Thoracic aorta (tissue), 2 donors: ENCODE measurements around the gene SPATA18. TPM values are rescaled to one million over a fixed set of nuclear protein-coding genes. Genes with fewer than 3 reads are reported as not detected.
A peak's percentile ranks its signal among the peaks of the same experiment; 100 is the strongest.

Experiments used
- ATAC-seq: fragments of 150-250 bp; one replicate; pipeline ENCODE4 v1.8.0; 2017; ENCODE audit warnings: low read depth; ENCODE audit not compliant: insufficient number of reproducible peaks, low FRiP score
- DNase-seq: peaks from one replicate; pipeline ENCODE4 v3.0.0-alpha.2; 2020; ENCODE audit warnings: low spot score
- H3K27ac ChIP-seq, 2 donors: fragments of 200-600 bp; sonication (generic); 1 replicate in 1 of 2; 2 replicates in 1 of 2; pipeline ENCODE4 v1.5.1; 2016; ENCODE audit warnings: mild to moderate bottlenecking in 2 of 2, moderate library complexity in 2 of 2
- H3K27me3 ChIP-seq: fragments of 200-600 bp; sonication (generic); replicated peaks from 2 replicates; pipeline ENCODE4 v1.6.0; 2016; ENCODE audit warnings: mild to moderate bottlenecking; ENCODE audit not compliant: insufficient read depth
- H3K36me3 ChIP-seq: fragments of 200-600 bp; sonication (generic); one replicate; pipeline ENCODE4 v1.5.1; 2016
- H3K4me1 ChIP-seq, 2 donors: fragments of 200-600 bp; sonication (generic); 1 replicate in 1 of 2; 2 replicates in 1 of 2; pipeline versions ENCODE4 v1.5.1 to v1.6.0; 2016; ENCODE audit warnings: low read depth in 2 of 2, mild to moderate bottlenecking in 1 of 2; ENCODE audit not compliant: control insufficient read depth in 1 of 2
- H3K4me3 ChIP-seq: fragments of 200-600 bp; sonication (generic); 2 replicates; pipeline ENCODE4 v1.5.1; 2016; ENCODE audit warnings: mild to moderate bottlenecking
- H3K9me3 ChIP-seq: fragments of 200-600 bp; sonication (generic); 2 replicates; pipeline ENCODE4 v1.5.1; 2016
- total RNA-seq, 2 donors: library from RNA; depleted of rRNA; stranded (reverse); fragments of >200 nt; gene quantifications; one replicate each; pipeline versions ENCODE4 v1.1.0 to v1.2.3, GENCODE V29; 2016
- TF ChIP-seq, protein P1 (sequence below): fragments of 200-600 bp; sonication (generic); IDR thresholded peaks from one replicate; pipeline ENCODE4 v1.5.1; 2019; ENCODE audit warnings: antibody characterized with exemption

Gene SPATA18
- total RNA-seq, 2 donors from 2014 or later = 8.0 to 9.0 TPM

DNA sequence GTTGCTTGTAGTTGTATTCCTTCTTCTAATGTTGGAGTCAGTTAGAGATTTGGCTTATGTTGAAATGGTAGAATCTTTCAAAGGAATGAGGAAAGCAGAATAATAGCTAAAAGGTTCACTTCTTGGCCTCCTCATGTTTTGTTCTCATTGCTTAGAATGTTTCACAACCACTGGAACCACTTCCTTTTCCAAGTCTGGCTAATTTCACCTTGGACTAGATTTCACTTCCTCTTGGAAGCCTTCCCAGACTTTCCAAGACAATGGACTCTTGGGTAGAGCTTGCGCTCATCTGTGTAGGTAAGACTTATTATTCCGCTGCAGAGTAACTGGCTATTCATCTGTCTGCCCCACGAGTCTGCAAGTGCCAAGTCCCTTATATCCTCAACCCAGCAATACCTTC, 8.3 kb downstream of the SPATA18 start:
- peaks cover 0 to 7% of the 10 kb centered on the region in 2 donors for H3K4me1 ChIP-seq
- TF ChIP-seq, protein P1, sequence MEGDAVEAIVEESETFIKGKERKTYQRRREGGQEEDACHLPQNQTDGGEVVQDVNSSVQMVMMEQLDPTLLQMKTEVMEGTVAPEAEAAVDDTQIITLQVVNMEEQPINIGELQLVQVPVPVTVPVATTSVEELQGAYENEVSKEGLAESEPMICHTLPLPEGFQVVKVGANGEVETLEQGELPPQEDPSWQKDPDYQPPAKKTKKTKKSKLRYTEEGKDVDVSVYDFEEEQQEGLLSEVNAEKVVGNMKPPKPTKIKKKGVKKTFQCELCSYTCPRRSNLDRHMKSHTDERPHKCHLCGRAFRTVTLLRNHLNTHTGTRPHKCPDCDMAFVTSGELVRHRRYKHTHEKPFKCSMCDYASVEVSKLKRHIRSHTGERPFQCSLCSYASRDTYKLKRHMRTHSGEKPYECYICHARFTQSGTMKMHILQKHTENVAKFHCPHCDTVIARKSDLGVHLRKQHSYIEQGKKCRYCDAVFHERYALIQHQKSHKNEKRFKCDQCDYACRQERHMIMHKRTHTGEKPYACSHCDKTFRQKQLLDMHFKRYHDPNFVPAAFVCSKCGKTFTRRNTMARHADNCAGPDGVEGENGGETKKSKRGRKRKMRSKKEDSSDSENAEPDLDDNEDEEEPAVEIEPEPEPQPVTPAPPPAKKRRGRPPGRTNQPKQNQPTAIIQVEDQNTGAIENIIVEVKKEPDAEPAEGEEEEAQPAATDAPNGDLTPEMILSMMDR = no peak
- ATAC-seq (no peak), DNase-seq (no peak)
- H3K36me3 ChIP-seq = no peaks in the 10 kb centered on the region
- no peak overlapping the region for H3K27ac ChIP-seq
- no peaks in the 10 kb centered on the region for H3K9me3 ChIP-seq
- H3K4me3 ChIP-seq = no peak overlapping the region
- no peaks in the 10 kb centered on the region for H3K27me3 ChIP-seq

- no peaks in the 10 kb centered on the region for H3K4me1 ChIP-seq
- H3K27me3 ChIP-seq = no peaks in the 10 kb centered on the region
- H3K36me3 ChIP-seq = no peaks in the 10 kb centered on the region
- H3K9me3 ChIP-seq = no peaks in the 10 kb centered on the region
- DNase-seq = no peak
- no peak for ATAC-seq
- no peak overlapping the region for H3K27ac ChIP-seq
- TF ChIP-seq, protein P1 = no peak
- H3K4me3 ChIP-seq = no peak overlapping the region
These were observed 18.5 kb downstream of the SPATA18 start for GRCh38 chr4:52069571-52069970.

GRCh38 chr4:52071791-52072546, 20.9 kb downstream of the SPATA18 start:
- Histone ChIP-seq H3K36me3 (no peaks in the 10 kb centered on the region), H3K4me1 (peaks cover 0 to 4% of the 10 kb centered on the region in 2 donors), H3K27me3 (no peaks in the 10 kb centered on the region), H3K4me3 (no peak overlapping the region), H3K27ac (no peak overlapping the region), H3K9me3 (no peaks in the 10 kb centered on the region)
- DNase-seq (no peak), ATAC-seq (no peak)
- TF ChIP-seq, protein P1 = no peak

GRCh38 chr4:52076731-52077130, 25.6 kb downstream of the SPATA18 start:
- TF ChIP-seq, protein P1 = no peak
- Histone ChIP-seq H3K4me3 (peak overlapping the region; percentile 36), H3K27ac (no peak overlapping the region), H3K4me1 (peaks cover 0 to 4% of the 10 kb centered on the region in 2 donors), H3K27me3 (no peaks in the 10 kb centered on the region), H3K9me3 (no peaks in the 10 kb centered on the region), H3K36me3 (no peaks in the 10 kb centered on the region)
- DNase-seq (no peak), ATAC-seq (no peak)

DNA sequence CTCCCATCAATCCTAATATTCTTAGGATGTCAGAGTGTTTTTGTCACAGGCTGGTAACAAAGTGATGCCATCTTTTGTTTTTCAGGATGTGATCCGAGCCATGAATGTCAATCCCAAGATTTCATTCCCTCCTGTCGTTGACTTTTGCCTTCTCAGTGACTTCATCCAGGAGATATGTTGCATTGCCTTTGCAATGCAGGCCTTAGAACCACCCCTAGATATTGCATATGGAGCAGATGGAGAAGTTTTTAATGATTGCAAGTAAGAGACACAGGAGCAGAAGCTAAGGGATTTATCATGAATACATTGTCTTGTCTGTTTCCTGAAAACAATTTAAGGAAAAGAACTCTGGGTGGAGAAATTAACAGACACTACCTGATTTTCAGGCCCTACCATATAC, 28.6 kb downstream of the SPATA18 start:
- Histone ChIP-seq H3K36me3 (no peaks in the 10 kb centered on the region), H3K9me3 (no peaks in the 10 kb centered on the region), H3K27me3 (no peaks in the 10 kb centered on the region), H3K4me1 (peaks cover 0 to 4% of the 10 kb centered on the region in 2 donors), H3K27ac (no peak overlapping the region), H3K4me3 (no peak overlapping the region)
- ATAC-seq (no peak), DNase-seq (no peak)
- TF ChIP-seq, protein P1 = no peak
